HepG2 (cell line): ENCODE measurements around the gene FUZ. TPM values are rescaled to one million over a fixed set of nuclear protein-coding genes. Genes with fewer than 3 reads are reported as not detected.

Source experiments
- ATAC-seq: fragments of 200-7000 bp; cut with Tn5 transposase; 3 replicates; pipeline ENCODE4 v1.9.1; 2020; ENCODE audit warnings: mild to moderate bottlenecking, moderate library complexity
- BruUV-seq: library from RNA; stranded (reverse); fragments of 400-500 nt; replicated peaks from 2 replicates; lab custom pipeline; 2021; lab: Mats Ljungman, UMichigan
- CTCF ChIA-PET: fragments of 300-600 bp; formaldehyde crosslinking; extraction: SDS; loops from one replicate; lab custom pipeline; 2021; ENCODE audit warnings: low total read pairs, inconsistent platforms, low intra/inter-chr PET ratio; lab: Yijun Ruan, JAX
- POLR2A ChIA-PET: fragments of 350-600 bp; sonication (Branson Sonifier 250); formaldehyde crosslinking; loops from one replicate; lab custom pipeline; 2020; ENCODE audit warnings: antibody characterized with exemption, inconsistent platforms; lab: Yijun Ruan, JAX
- DNase-seq: peaks from one replicate; pipeline ENCODE4 v3.0.0-alpha.2; 2015; ENCODE audit warnings: low spot score
- FAIRE-seq: peaks from 3 replicates; lab custom pipeline; 2011; peaks lifted over from hg19 to GRCh38; lab: Jason Lieb, UNC
- H2AFZ ChIP-seq: one replicate; pipeline ENCODE4 v1.6.1; 2011; ENCODE audit warnings: low read length, inconsistent platforms
- H3K27ac ChIP-seq: fragments of 300-600 bp; 3 replicates; pipeline ENCODE4 v1.8.0; 2011; ENCODE audit warnings: mixed run types, mild to moderate bottlenecking, mixed read lengths, low read length, inconsistent platforms; ENCODE audit not compliant: insufficient read depth; ENCODE audit errors: extremely low read length
- H3K27me3 ChIP-seq, 2 experiments: fragments of 200-600 bp in 1 of 2; 2 replicates in 1 of 2; 3 replicates in 1 of 2; pipeline versions ENCODE4 v1.6.0 to v1.8.0; 2011; ENCODE audit warnings: low read length in 2 of 2, mild to moderate bottlenecking in 2 of 2, moderate library complexity in 2 of 2, inconsistent platforms in 1 of 2; ENCODE audit not compliant: insufficient read depth in 2 of 2, control insufficient read depth in 1 of 2
- H3K36me3 ChIP-seq, 2 experiments: fragments of 200-600 bp in 1 of 2; replicated peaks in 1 of 2; 2 replicates in 1 of 2; 3 replicates in 1 of 2; pipeline versions ENCODE4 v1.5.1 to v1.8.0; 2011; ENCODE audit warnings: low read length in 2 of 2, inconsistent platforms in 1 of 2; ENCODE audit not compliant: insufficient read depth in 2 of 2, control insufficient read depth in 1 of 2
- H3K4me1 ChIP-seq: 2 replicates; pipeline ENCODE4 v1.5.1; 2012; ENCODE audit warnings: low read length, inconsistent platforms; ENCODE audit not compliant: insufficient read depth
- H3K4me2 ChIP-seq: 2 replicates; pipeline ENCODE4 v1.6.0; 2011; ENCODE audit warnings: low read depth, low read length, inconsistent platforms
- H3K4me3 ChIP-seq, 3 experiments: fragments of 200-600 bp in 1 of 3; sonication (generic), shearing (Covaris generic) in 1 of 3; replicated peaks in 1 of 3; 2 replicates each; pipeline ENCODE4 v1.5.1; 2011 to 2016; ENCODE audit warnings: low read length in 3 of 3, inconsistent platforms in 2 of 3, low read depth in 2 of 3, mild to moderate bottlenecking in 2 of 3, control low read depth in 1 of 3, mixed read lengths in 1 of 3; ENCODE audit not compliant: insufficient read depth in 1 of 3
- H3K79me2 ChIP-seq: one replicate; pipeline ENCODE4 v1.6.1; 2011; ENCODE audit warnings: low read length, inconsistent platforms; ENCODE audit not compliant: insufficient read depth
- H3K9ac ChIP-seq: 2 replicates; pipeline ENCODE4 v1.6.0; 2011; ENCODE audit warnings: mild to moderate bottlenecking, low read depth, low read length, inconsistent platforms; ENCODE audit not compliant: insufficient read depth
- H3K9me3 ChIP-seq: 2 replicates; pipeline ENCODE4 v1.5.1; 2012; ENCODE audit warnings: mild to moderate bottlenecking, low read length
- H4K20me1 ChIP-seq: 2 replicates; pipeline ENCODE4 v1.6.0; 2011; ENCODE audit warnings: inconsistent platforms, mild to moderate bottlenecking, low read length, moderate library complexity; ENCODE audit not compliant: insufficient read depth
- KLF12 ChIP-seq: sonication (generic); formaldehyde crosslinking; IDR thresholded peaks from 2 replicates; pipeline ENCODE4 v1.4.0; 2020; ENCODE audit warnings: missing genetic modification reagents, borderline replicate concordance
- MNT ChIP-seq: fragments of 450-650 bp; IDR thresholded peaks from 2 replicates; pipeline ENCODE4 v1.6.1; 2016
- TBX3 ChIP-seq: fragments of 450-650 bp; IDR thresholded peaks from 2 replicates; pipeline ENCODE4 v1.6.1; 2017; ENCODE audit warnings: antibody characterized with exemption, mild to moderate bottlenecking, inconsistent platforms, borderline replicate concordance
- ZFP37 ChIP-seq: sonication (generic); formaldehyde crosslinking; IDR thresholded peaks from 2 replicates; pipeline ENCODE4 v1.4.0; 2020; ENCODE audit warnings: missing genetic modification reagents, borderline replicate concordance
- ZMAT3 ChIP-seq: sonication (generic); formaldehyde crosslinking; conservative IDR thresholded peaks from 2 replicates; pipeline ENCODE4 v1.7.0; 2021; ENCODE audit warnings: missing genetic modification reagents
- ZNF121 ChIP-seq: sonication (generic); formaldehyde crosslinking; IDR thresholded peaks from 2 replicates; pipeline ENCODE4 v1.5.0; 2020; ENCODE audit warnings: mild to moderate bottlenecking, missing genetic modification reagents
- ZNF224 ChIP-seq: sonication (generic); formaldehyde crosslinking; IDR thresholded peaks from 2 replicates; pipeline ENCODE4 v1.5.0; 2020; ENCODE audit warnings: mild to moderate bottlenecking, missing genetic modification reagents
- WGBS: methylation state at CpG from one replicate; pipeline ENCODE4 v1.1.6; 2017; ENCODE audit warnings: low lambda C conversion rate; 5-methylcytosine and 5-hydroxymethylcytosine counted together
- in situ Hi-C: cut with HindIII; loops from 2 replicates; pipeline ENCODE4 v1.10.0; 2017; ENCODE audit warnings: low pct_unique_long_range_greater_than_20kb; ENCODE audit not compliant: extremely low pct_ligation_motif_present
- intact Hi-C: fragments of 100-400 bp; cut with micrococcal nuclease; formaldehyde crosslinking; loops from one replicate; pipeline ENCODE4 v1.10.0; 2022; ENCODE audit not compliant: unreplicated experiment
- polyA plus RNA-seq, 8 experiments: library from polyadenylated mRNA; depleted of rRNA in 3 of 8; stranded (reverse) in 7 of 8; unstranded in 1 of 8; fragments of >200 nt; fragmentation: Illumina TruSeq in 4 of 8; extraction: Trizol in 4 of 8; gene quantifications; 2 replicates each; pipeline versions ENCODE4 v1.2.1 to v1.2.3, GENCODE V29; 2011 to 2016; ENCODE audit warnings: low read depth in 4 of 8, missing spikeins in 1 of 8, mixed read lengths in 1 of 8; ENCODE audit not compliant: insufficient read depth in 1 of 8
- total RNA-seq, 5 experiments: library from RNA; depleted of rRNA; stranded (reverse); fragments of >200 nt; fragmentation: Illumina TruSeq; extraction: Trizol; gene quantifications; 2 replicates each; pipeline ENCODE4 v1.2.3, GENCODE V29; 2016; ENCODE audit warnings: low read depth in 1 of 5

The FUZ gene
- total and polyA plus RNA-seq, 2 of the 13 experiments (the other 11 are each of a cell fraction or from before 2014, with no cell fraction given), result 0.08 TPM; not detected in 1

DNA sequence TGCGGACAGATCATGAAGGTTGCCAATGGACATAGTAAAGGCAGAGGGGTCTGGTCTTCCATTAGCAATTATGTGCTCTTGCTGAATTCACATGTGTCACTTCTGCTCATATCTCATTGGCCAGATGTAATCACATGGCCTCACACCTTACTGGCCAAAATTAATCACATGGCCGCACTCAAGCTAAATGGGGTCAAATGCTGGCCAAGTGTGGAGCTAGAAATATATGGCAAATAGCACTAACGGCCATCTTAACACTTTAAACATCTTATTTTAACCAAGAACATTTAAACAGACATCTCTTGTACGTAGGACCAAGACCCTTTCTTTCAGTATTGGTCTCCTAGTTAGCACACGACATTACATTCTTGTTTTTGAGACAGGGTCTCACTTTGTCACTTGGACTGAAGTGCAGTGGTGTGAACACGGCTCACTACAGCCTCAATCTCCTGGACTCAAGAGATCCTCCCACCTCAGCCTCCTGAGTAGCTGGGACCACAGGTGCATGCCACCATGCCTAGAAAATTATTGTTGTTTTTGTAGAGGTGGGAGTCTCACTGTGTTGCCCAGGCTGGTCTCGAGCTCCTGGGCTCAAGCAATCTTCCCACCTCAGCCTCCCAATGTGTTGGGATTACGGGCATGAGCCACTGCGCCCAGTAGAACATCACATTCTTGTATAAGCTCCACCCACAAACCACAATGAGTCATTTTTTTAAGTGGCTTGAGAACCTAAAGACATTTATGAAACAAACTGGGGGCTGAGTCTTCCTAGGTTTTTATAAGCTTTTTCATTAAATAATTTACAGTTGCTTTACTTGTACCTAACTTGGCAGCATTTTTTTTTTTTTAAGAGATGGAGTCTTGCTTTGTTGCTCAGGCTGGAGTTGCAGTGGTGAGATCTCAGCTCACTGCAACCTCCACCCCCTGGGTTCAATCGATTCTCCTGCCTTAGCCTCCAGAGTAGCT, 34.9 kb upstream of the FUZ start (continued):
- TF ChIP-seq MNT (peak; percentile 48), TBX3 (no peak), KLF12 (CRISPR knock-in tag) (no peak), ZFP37 (no peak)

- Histone ChIP-seq H3K9me3 (no peaks in the 10 kb centered on the region), H2AFZ (no peak overlapping the region), H3K27ac (no peak overlapping the region), H3K36me3 (no peaks in the 10 kb centered on the region), H4K20me1 (no peaks in the 10 kb centered on the region), H3K4me1 (peaks cover 21% of the 10 kb centered on the region), H3K4me3 (no peak overlapping the region), H3K79me2 (no peaks in the 10 kb centered on the region), H3K9ac (no peak overlapping the region), H3K27me3 (no peaks in the 10 kb centered on the region), H3K4me2 (no peak overlapping the region)
- ATAC-seq (no peak), DNase-seq (no peak), FAIRE-seq (no peak)
- 78% methylated on average over 5 of the region's 5 CpGs for WGBS
- TF ChIP-seq ZNF121 (CRISPR knock-in tag), result peak; percentile 78; the same call in 1 of the 2 replicates
- TF ChIP-seq ZMAT3 (CRISPR knock-in tag), result no peak
- TF ChIP-seq ZNF224 (CRISPR knock-in tag), result no peak
- BruUV-seq, result no TSS peak
- intact Hi-C loops, result no loop called here
- in situ Hi-C loops, result no loop called here
- ChIA-PET POLR2A (no interaction called here), CTCF (no interaction called here)
These were observed 33.3 kb upstream of the FUZ start for GRCh38 chr19:49846408-49846807.
